D721Med (cell line): ENCODE measurements around the gene KRT86.

ENCODE experiments used
- DNase-seq: peaks from one replicate; pipeline ENCODE4 v3.0.0; 2011; ENCODE audit warnings: low spot score; ENCODE audit not compliant: insufficient read length
- FAIRE-seq: peaks from 2 replicates; lab custom pipeline; 2011; peaks lifted over from hg19 to GRCh38; lab: Jason Lieb, UNC
- TF ChIP-seq, protein P1 (sequence below): IDR thresholded peaks from 2 replicates; pipeline ENCODE4 v1.5.1; 2012; ENCODE audit warnings: mild to moderate bottlenecking, control low read depth; ENCODE audit not compliant: insufficient read depth; ENCODE audit errors: missing control alignments

The KRT86 gene

DNA sequence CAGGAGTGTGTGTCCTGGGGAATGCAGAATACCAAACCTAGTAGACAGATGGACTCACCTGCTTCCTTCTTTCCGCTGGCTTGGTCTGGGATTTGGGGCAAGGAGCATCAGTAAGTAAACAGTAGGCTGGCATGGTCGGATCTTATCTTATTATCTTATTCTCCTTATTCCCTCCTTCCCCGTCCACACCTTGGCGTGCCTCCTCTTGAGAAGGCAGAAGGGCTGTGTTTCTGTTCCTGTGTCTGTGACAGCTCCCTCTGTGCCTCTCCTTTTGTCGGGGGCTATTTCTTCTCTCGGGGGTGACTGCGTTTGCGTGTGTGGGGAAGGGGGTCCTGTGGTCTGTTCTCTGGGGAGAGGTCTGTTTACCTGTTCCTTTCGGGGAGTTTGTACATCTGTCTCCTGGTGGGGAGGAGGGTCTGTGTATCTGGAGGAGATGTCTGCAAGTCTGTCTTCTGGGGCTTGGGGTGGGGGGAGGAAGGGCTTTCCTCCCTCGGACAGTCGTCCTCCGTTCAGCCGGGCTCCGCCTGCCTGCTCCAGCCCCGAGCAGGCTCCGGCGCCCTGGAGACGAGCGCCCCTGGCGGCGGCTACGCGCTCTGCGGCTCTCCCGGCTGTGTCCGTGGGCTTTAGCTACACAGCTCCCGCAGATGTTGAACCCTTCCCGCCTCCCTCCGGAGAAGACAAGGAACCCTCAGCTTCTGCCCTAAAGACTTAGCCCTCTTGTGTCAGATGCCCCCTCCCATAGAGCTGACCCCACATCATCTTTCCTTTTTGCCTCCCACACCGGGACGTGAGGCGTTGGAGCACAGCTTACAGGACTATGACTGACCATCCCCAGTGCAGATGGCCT, 4.4 kb downstream of the KRT86 start:
- DNase-seq (peak; percentile 64), FAIRE-seq (no peak)
- TF ChIP-seq, protein P1, sequence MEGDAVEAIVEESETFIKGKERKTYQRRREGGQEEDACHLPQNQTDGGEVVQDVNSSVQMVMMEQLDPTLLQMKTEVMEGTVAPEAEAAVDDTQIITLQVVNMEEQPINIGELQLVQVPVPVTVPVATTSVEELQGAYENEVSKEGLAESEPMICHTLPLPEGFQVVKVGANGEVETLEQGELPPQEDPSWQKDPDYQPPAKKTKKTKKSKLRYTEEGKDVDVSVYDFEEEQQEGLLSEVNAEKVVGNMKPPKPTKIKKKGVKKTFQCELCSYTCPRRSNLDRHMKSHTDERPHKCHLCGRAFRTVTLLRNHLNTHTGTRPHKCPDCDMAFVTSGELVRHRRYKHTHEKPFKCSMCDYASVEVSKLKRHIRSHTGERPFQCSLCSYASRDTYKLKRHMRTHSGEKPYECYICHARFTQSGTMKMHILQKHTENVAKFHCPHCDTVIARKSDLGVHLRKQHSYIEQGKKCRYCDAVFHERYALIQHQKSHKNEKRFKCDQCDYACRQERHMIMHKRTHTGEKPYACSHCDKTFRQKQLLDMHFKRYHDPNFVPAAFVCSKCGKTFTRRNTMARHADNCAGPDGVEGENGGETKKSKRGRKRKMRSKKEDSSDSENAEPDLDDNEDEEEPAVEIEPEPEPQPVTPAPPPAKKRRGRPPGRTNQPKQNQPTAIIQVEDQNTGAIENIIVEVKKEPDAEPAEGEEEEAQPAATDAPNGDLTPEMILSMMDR: peak; percentile 70

DNA sequence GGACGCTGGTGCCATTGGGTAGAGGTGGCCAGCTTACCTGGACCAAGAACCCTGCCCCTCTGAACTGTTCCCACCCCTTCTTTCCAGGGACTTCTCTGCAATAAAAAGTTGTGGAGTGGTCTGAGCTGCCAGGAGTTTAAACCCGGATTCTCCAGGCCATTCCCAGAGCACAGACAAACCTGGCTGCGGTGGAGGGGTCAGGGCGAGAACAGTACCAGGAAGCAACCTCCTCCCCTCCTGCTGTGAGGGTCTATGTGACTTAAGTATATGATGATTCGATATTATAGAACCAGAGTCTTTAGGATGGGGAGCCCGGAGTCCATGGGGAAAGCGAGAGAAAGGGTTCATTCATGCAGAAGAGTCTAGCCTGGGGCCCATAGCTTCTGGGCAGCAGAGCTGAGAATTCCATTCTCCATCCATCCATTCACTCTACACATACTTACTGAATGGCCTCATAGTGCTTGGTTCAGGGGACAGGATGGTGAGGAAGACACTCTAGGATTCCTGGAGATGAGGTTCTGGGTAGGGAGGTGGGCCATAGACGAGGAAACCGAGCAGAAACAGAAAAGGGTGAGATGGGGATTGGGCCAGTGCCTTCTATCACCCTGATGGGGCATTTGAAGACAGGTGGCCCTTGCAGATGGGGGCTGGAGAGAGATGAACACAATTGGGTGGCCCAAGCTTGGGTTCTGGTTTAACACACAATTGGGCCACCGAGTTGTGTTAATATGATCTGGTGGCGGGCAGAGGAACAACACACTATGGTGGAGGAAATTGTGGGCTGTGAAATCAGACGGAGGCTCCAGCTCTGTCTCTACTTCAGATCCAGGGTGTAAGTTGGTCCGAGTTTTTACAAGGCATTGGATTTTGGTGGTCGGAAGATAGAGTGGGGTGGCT, 5.2 kb downstream of the KRT86 start:
- FAIRE-seq (no peak), DNase-seq (no peak)
- TF ChIP-seq, protein P1: no peak

DNA sequence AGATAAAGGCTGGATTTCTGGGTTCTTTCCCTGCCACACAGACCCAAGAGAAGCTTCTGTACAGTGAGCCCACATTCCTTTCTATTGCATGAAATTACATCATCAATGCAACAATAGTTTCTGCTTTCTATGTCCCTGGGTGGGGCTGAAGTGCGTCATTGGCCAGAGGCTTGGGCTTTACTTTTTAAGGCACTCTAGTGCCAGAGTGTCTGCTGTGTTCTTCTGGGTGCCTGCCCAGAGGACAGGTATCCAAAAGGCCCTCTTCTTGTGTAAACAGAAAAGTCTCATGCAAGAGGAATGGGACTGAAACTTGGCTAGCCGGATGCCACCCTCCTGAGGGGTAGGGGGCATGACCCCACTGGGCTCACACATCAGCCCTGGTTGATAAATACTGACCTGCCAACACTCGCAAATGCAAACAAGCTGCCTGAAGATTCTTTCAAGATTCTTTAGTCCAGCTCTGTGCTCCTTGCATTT, 5.9 kb downstream of the KRT86 start:
- FAIRE-seq (no peak), DNase-seq (no peak)
- TF ChIP-seq, protein P1: no peak

DNA sequence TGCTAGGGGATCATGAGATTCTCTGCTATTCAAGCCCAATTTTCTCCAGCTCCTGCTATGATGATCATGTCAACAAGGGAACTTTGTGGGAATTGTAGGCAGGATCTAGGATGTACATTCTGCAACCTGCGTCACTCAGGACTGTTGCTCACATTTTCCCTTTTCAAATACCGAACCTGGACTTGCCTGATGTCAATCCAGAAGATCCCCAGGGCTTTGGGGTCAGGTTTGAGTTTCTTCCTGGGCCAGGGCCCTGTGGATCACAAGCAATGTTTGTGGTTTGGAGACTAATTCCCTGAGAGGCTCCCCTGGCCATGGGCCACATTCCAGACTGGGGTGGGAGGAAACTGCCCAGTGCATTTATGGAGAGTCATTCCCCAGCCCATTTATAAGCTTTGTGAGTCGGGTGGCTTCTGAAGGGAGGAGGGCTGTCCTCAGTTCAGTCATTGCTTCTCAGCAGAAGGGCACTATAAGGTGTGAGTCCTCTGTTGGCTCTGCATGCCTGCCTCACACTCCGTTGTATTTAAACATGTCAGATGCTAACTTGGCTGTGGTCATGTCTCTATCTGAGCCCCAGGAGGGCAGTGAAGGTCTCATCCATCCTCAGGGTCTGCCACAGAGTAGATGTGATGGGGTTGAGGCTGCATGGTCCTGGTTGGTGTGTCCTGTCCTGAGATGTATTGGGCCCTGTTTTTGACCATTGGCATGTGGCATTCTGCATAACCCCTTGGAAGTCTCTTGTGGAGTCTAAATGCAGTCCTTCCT, 6.5 kb downstream of the KRT86 start:
- DNase-seq (no peak), FAIRE-seq (no peak)
- TF ChIP-seq, protein P1: no peak

DNA sequence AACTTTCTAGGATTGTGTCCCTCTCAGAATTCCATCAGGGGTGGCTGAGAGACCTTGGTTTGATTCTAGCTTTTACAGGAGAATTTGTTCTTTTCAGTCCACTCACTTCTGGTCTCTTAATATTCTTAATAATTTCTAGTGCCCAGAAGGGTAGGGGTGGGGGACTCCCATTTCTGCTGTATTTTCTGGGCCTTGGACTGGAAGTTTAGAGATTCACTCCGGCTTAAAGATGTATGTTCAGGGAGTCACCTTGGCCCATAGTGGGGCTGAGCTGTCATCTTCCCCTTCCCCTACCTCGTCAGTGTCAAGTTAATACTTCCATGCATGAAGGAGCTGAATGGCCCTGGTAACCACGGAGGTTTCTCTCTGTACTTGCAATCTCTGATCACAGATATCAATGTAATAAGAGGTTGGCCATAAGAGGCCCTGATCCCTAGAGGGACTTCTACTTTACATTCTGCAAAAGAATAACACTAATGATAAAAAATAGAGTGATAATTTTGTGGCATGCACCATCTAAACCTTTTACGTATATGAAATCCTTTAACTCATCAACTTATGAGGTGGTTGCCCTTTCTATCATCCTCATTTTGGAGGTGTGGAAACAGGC, 10.2 kb downstream of the KRT86 start:
- no peak for FAIRE-seq
- TF ChIP-seq, protein P1: no peak
- no peak for DNase-seq

DNA sequence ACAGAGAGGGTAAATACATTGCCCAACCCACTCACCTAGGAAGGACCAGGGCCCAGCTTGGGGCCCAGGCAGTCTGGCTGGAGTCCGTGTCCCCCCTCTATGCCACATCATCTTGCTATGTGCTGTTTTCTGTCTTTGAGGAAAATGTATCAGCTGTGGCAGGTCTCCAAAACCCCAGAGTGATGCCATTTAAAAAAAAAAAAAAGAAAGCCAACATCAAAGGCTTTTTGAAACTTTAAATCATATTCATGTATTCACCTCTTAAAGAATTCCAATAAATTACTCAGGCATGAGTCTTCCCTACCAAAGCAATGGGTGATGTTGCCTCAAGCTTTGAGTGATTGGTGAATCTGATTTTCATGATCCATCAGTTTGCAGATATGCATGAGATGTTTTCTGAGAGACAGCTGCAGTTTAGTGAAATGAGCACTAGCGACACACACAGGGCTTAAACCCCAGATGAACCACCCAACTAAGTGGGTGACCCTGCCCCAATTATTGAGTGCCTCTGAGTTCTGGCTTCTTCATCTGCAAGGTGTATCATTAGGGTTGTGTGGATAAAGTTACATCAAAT, 10.8 kb downstream of the KRT86 start:
- FAIRE-seq: no peak
- DNase-seq: no peak
- TF ChIP-seq, protein P1: no peak
